TTC549 (cell line): ENCODE measurements around the gene VIPR2.
"Not testable (repeated sequence)": the region's sequence is repeated elsewhere in the genome, so short reads cannot be mapped to it uniquely, and the experiment has no call there.

Experiments used
- FAIRE-seq: peaks from 2 replicates; lab custom pipeline; 2012; peaks lifted over from hg19 to GRCh38; lab: Jason Lieb, UNC

VIPR2 gene

GRCh38 chr7:158987691-158988090, 157.0 kb downstream of the VIPR2 start:
- no peak for FAIRE-seq

- FAIRE-seq = no peak
Observed at GRCh38 chr7:158985583-158985982, 159.1 kb downstream of the VIPR2 start.

GRCh38 chr7:158984007-158984406, 160.7 kb downstream of the VIPR2 start:
- FAIRE-seq = not testable (repeated sequence)

- not testable (repeated sequence) for FAIRE-seq
Observed at GRCh38 chr7:158982080-158982479, 162.6 kb downstream of the VIPR2 start.

- no peak for FAIRE-seq
Observed at GRCh38 chr7:158979635-158980351, 164.9 kb downstream of the VIPR2 start.

GRCh38 chr7:158979023-158979529, 165.6 kb downstream of the VIPR2 start:
- FAIRE-seq = no peak
